UCSD-AML1 (cell line): ENCODE measurements around the gene FAF1.
"Not testable (repeated sequence)": the region's sequence is repeated elsewhere in the genome, so short reads cannot be mapped to it uniquely, and the experiment has no call there.

Source experiments
- DNase-seq: peaks from one replicate; lab custom pipeline; 2025; ENCODE audit not compliant: unreplicated experiment; lab: John Stamatoyannopoulos, UW

The FAF1 gene

DNA sequence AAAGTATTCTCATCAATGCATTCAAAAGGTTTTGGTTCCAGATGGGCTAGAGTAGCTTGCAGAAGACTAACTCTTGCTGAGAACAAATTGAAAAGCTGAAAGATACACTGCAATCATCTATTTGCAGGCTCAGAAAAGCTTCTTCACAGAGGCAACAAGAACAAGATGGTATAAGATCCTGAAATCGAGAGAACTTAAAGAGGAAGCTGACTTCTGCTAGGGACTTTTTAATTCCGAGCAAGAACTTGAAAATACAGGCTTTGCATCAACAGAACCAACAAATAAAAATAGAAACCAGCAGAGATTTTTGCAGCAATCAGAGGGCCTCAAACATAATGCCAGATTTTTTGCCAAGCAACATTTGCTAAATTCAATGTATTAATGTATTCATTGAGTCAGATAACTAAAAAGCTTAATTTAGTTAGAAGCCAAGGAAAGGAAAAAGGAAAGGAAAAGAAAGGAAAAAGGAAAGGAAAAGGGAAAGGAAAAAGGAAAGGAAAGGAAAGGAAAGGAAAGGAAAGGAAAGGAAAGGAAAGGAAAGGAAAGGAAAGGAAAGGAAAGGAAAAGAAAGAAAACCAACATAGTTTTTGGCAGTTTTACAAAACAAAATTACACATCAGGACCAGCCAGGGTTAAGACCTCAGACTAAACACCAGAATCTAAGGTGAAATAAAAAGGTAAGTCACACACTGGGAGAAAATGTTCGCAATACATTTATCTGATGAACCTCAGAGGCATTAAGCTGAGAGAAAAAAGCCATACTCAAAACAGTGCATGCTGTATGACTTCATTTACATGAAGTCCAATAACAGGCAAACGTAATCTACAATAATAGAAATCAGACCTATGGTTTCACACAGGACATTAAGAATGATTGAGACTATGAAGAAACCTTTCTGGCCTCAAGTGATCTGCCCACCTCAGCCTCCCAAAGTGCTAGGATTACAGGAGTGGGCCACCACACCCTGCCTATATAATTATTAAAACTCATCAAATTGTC, 42.6 kb downstream of the FAF1 start:
- no peak for DNase-seq

DNA sequence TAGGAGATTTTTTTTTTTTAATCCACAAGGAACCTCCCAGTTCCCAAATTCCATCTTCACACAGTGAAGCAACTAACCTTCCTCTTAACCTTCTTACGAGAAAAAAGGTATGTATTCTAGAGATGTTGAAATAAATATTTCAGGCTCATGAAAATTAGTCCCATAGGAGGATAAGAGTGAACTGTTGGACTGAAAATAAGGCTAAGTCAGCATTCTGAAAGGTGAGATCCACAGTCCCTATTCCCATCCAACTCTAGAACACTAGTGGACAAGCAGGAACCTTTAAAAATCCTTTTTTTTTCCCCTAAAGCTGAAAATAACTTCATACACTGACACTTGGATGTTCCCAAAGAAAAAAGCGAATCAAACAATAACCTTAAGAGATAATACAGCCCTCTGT, 44.4 kb downstream of the FAF1 start:
- DNase-seq = no peak

DNA sequence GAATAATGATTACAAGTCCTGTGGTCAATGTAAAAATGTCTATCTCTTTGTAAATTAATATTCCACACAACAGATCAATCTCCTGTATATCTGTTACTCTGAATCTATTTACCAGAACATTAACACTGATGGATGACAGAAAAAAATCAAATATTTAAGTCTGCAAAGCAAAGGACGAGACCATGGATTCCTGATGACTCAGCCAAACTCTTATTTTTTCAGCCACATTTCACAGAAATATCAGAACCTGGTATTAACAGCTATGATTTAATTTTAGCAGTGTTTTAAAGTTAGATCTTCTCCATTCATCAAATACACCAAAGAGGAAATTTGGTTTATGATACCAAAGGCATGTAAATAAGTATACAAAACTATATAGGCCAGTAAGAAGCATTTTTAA, 46.1 kb downstream of the FAF1 start:
- no peak for DNase-seq

DNA sequence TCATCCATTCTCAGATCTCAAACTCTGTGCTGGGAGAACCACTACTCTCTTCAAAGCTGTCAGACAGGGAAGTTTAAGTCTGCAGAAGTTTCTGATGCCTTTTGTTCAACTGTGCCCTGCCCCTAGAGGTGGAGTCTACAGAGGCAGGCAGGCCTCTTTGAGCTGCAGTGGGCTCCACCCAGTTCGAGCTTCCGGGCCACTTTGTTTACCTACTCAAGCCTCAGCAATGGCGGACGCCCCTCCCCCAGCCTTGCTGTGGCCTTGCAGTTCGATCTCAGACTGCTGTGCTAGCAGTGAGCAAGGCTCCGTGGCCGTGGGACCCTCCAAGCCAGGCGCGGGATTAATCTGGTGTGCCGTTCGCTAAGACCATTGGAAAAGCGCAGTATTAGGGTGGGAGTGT, 49.7 kb downstream of the FAF1 start:
- DNase-seq = not testable (repeated sequence)

DNA sequence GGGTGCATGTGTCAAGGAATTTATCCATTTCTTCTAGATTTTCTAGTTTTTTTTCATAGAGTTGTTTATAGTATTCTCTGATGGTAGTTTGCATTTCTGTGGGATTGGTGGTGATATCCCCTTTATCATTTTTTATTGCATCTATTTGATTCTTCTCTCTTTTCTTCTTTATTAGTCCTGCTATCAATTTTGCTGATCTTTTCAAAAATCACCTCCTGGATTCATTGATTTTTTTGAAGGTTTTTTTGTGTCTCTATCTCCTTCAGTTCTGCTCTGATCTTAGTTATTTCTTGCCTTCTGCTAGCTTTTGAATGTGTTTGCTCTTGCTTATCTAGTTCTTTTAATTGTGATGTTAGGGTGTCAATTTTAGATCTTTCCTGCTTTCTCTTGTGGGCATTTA, 52.5 kb downstream of the FAF1 start:
- not testable (repeated sequence) for DNase-seq

DNA sequence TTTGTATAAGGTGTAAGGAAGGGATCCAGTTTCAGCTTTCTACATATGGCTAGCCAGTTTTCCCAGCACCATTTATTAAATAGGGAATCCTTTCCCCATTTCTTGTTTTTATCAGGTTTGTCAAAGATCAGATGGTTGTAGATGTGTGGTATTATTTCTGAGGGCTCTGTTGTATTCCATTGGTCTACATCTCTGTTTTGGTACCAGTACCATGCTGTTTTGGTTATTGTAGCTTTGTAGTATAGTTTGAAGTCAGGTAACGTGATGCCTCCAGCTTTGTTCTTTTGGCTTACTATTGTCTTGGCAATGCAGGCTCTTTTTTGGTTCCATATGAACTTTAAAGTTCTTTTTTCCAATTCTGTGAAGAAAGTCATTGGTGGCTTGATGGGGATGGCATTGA, 54.0 kb downstream of the FAF1 start:
- DNase-seq = not testable (repeated sequence)

DNA sequence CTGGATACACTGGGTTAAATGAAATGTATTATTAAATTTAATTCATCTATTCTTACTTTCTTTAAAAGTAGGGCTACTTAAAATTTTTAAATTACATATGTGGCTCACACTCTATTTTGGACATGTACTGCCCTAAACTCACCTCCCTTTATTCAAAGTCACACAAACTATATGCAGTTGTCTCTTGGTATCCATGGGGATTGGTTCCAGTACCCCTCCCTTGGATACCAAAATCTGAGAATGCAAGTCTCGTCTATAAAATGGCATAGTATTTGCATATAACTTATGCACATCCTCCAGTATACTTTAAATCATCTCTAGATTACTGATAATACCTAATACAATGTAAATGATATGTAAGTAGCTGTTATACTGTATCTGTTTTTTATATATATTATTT, 57.6 kb downstream of the FAF1 start:
- DNase-seq = no peak

DNA sequence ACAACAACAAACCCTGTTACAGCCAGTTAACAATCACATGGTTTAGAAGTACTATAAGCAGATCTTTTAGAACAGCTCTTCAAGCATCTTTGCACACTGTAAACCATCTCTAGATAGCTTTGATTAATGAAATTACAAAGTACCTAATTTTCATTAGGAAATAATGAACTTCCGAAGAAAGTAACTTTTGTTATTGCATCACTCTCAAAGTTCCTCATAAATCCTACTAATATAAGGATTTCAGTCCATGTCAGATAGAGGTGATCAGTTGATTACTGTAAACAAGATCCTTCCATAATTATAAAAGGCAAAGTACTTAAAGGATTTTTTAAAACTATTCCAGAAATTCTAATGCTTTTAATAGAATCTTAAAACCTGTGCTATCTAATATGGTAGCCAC, 58.2 kb downstream of the FAF1 start:
- no peak for DNase-seq

DNA sequence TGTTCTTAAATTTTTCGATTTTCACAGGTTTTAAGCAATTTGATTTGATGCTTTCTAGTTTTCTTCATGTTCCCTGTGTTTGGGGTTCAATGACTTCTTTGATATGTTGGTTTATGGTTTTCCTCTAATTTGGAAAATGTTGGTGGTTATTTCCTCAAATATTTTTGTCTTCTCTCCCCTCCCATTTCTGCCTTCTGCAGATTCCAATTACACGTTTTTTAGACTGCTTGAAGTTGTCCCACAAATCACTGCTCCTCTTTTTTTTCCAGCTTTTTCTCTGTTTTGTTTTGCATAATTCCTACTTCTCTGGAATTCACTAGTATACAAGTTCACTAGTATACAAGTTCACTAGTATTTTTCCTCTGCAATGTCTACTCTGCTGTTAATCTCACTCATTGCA, 61.3 kb downstream of the FAF1 start:
- DNase-seq = no peak

DNA sequence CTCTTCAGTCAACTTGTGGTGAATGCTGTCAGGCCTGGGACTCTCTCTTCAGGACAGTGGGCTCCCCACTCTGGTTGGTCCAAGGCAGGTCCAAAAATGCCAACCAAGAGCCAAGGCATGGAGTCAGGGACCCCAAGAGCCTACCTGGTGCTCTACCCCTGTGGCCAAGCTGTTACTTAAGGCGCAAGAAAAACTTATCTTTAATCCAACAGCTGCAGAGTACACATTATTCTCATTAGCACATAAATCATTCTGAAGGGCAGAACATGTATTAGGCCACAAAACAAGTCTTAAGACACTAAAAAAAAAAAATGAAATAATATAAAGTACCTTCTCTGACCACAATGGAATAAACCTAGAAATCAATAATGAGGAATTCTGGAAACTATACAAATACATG, 65.7 kb downstream of the FAF1 start:
- no peak for DNase-seq

DNA sequence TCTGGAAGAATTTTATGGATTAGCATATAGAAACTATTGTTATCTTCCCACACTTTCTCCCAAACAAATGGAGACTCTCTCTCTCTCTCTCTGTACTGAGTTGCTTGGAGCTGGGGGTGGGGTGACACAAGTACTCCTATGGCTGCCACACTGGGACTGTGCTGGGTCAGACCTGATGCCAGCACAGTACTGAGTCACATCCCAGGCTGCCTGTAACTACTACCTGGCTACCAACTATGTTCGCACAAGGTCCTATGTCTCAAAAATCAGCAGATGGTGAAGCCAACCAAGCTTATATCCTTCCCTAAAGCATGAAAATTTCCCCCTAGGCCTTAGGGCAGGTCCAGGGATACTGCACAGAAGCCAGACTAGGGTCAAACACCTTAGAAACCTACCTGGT, 66.6 kb downstream of the FAF1 start:
- no peak for DNase-seq

DNA sequence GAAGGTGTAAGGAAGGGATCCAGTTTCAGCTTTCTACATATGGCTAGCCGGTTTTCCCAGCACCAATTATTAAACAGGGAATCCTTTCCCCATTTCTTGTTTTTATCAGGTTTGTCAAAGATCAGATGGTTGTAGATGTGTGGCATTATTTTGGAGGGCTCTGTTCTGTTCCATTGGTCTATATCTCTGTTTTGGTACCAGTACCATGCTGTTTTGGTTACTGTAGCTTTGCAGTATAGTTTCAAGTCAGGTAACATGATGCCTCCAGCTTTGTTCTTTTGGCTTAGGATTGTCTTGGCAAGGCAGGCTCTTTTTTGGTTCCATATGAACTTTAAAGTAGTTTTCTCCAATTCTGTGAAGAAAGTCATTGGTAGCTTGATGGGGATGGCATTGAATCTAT, 72.5 kb downstream of the FAF1 start:
- not testable (repeated sequence) for DNase-seq

DNA sequence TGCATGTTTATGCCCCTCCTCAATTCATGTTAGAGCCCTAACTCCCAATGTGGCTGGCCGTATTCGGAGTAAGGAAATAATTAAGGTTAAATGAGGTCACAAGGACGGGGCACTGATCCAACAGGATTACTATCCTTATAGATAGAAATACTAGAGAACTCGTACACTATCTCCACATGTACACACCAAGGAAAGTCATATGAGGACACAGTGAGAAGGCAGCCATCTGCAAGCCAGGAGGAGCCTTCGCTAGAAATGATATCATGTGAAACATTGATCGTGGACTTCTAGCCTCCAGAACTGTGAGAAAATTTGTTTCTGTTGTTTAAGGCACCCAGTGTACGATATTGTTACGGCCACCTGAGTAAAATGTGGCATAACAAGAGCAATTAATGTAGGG, 79.7 kb downstream of the FAF1 start:
- no peak for DNase-seq

DNA sequence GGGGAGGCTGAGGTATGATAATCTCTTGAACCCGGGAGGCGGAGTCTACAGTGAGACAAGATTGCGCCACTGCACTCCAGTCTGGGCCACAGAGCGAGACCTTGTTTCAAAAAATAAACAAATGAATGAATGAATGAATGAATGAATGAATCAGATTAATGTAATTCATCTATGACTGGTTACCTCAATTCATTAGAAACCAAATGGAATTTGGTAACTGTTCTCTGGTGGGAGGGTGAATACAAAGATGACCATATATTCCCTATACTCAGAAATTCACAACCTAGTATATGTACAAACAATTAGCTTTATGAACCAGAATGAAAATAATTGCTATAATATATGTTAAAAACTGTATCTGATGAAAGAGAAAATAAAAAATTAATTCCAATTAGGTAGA, 80.9 kb downstream of the FAF1 start:
- DNase-seq = no peak

DNA sequence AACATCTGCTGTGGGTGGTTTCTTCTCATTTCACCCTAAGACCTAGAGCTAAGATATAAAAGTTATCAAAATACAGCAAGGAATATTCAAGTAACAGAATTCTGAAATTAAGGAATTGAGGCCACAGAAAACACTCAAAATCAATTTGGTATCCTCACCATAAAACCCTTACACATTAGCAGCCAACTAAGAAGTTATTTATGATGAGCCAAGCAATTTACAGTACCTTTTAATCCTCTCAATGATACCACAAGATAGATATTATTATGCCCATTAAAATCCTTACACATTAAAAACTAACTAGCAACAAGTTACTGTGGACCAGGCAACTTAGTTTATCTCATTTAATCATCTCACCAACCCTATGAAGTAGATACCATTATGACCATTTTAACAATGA, 81.6 kb downstream of the FAF1 start:
- no peak for DNase-seq

DNA sequence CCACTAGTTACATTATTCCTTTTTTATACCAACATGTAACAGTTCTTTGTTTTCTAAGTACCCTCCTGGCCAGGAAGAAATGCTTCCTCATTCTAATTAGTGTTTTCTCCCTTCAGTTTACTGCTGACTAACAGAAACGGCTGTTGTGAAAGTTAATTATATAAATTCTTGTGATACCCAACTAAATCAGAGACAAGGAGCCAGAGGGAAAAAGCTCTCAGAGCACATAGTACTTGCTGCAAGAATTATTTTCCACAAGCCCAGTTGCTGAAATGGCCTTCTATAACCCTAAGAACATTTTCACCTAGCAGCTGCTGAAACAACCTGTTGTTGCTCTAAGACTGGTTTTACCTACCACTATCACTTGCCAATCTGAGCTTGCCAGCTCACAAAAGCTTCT, 82.4 kb downstream of the FAF1 start:
- no peak for DNase-seq

DNA sequence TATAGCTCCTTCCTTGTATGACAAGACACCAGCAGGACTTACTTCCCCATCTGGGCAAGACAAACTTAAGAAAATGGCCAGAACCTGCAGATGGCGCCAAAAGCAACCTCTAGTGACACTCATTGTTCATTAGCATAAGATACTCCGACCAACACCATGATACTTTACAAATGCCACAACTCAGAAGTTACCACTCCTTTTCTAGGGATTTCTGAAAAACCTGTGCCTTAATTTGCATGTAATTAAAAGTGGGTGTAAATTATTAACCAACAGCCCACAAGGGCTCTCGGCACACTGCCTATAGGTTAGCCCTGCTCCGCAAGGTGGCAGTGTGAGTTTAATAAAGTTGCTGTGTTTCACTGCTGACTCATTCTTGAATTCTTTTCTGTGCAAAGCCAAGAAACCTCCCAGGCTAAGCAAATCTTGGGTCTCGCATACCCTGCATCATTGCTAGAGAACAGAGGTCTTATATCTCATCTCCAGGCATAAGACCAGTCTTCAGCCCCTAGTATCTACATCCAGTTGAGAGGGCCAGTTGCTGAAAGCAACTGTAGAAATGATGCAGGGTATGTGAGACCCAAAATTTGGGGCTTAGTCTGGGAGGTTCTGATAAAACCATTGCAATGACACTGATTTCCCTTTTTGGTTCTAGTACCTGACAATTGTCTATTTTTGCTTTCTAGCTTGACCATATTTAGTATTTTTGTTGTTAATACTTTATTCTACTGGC, 86.4 kb downstream of the FAF1 start:
- peak; percentile 55 for DNase-seq

DNA sequence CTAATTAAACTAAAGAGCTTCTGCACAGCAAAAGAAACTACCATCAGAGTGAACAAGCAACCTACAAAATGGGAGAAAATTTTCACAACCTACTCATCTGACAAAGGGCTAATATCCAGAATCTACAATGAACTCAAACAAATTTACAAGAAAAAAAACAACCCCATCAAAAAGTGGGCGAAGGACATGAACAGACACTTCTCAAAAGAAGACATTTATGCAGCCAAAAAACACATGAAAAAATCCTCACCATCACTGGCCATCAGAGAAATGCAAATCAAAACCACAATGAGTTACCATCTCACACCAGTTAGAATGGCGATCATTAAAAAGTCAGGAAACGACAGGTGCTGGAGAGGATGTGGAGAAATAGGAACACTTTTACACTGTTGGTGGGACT, 95.2 kb downstream of the FAF1 start:
- not testable (repeated sequence) for DNase-seq

DNA sequence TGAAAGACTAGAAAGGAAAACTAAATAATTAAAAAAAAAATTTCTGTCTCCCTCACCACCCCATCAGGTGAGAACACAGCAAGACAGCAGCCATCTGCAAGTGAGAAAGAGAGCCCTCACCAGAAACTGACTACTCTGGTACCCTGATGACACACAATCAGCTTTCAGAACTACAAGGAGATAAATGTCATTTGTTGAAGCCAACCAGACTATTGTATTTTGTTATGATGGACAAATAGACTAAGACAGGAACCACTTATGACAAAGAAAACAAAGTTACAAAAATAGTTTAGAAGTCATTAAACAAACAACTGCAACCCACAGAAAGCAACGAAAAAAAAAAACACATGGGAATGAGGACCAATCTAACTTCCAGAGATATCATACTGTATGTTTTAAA, 98.3 kb downstream of the FAF1 start:
- DNase-seq = no peak

DNA sequence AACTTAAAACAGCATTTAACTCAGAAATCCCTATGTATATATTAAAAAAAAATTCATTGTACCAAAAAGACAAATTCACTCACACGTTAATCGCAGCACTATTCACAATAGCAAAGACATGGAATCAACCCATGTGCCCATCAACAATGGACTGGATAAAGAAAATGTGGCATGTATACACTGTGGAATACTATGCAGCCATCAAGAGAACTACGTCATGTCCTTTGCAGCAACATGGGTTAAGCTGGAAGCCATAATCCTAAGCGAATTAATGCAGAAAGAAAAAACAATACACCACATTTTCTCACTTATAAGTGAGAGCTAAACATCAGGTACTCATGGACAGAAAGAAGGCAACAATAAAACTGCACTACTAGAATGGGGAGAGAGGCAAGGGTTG, 99.4 kb downstream of the FAF1 start:
- DNase-seq = no peak

DNA sequence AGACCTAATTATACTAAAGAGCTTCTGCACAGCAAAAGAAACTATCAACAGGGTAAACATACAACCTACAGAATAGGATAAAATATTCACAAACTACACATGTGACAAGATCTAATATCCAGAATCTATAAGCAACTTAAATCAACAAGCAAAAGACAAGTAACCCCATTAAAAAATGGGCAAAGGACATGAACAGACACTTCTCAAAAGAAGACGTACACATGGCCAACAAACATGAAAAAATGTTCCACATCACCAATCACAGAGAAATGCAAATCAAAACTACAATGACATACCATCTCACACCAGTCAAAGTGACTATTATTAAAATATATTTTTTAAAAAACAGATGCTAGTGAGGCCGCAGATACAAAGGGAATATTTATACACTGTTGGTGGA, 99.8 kb downstream of the FAF1 start:
- DNase-seq = no peak

DNA sequence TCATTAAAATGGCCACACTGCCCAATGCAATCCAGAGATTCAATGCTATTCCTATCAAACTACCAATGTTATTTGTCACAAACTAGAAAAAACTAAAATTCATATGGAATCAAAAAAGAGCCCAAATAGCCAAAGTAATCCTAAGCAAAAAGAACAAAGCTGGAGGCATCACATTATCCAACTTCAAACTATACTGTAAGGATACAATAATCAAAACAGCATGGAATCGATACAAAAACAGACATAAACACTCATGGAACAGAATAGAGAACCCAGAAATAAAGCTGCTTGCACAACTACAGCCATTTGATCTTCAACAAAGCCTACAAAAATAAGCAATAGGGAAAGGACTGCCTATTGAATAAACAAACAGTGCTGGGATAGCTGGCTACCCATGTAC, 100.4 kb downstream of the FAF1 start:
- no peak for DNase-seq
